Upper lobe of right lung (tissue), 1 donor: ENCODE measurements around the gene MCAM. TPM values are rescaled to one million over a fixed set of nuclear protein-coding genes. Genes with fewer than 3 reads are reported as not detected.

Experiments
- ATAC-seq: fragments of 200-7000 bp; cut with Tn5 transposase; one replicate; pipeline ENCODE4 v1.9.1; 2020; ENCODE audit warnings: mild to moderate bottlenecking, moderate library complexity
- DNase-seq: peaks from one replicate; pipeline ENCODE4 v3.0.0-alpha.2; 2020
- H3K27ac ChIP-seq: fragments of 200-600 bp; one replicate; pipeline ENCODE4 v1.8.0; 2022
- H3K27me3 ChIP-seq: fragments of 200-600 bp; one replicate; pipeline ENCODE4 v1.8.0; 2022; ENCODE audit warnings: mild to moderate bottlenecking
- H3K36me3 ChIP-seq: fragments of 200-600 bp; one replicate; pipeline ENCODE4 v1.8.0; 2022
- H3K4me1 ChIP-seq: fragments of 200-600 bp; one replicate; pipeline ENCODE4 v1.8.0; 2022
- H3K4me3 ChIP-seq: fragments of 200-600 bp; one replicate; pipeline ENCODE4 v1.8.0; 2022; ENCODE audit warnings: mild to moderate bottlenecking
- H3K9me3 ChIP-seq: fragments of 200-600 bp; one replicate; pipeline ENCODE4 v1.8.0; 2022
- CTCF ChIP-seq: fragments of 200-600 bp; IDR thresholded peaks from one replicate; pipeline ENCODE4 v1.8.0; 2022; ENCODE audit warnings: antibody characterized with exemption
- intact Hi-C: fragments of 100-400 bp; cut with DNase I; formaldehyde crosslinking; loops from one replicate; pipeline ENCODE4 v1.11.0; 2022
- total RNA-seq: library from RNA; stranded (reverse); fragmentation: NEBNext Ultra II Directional; extraction: Animal tissue kit (Norgen Biotek cat#: 25700); gene quantifications from one replicate; pipeline ENCODE4 v1.2.1, GENCODE V29; 2021
- donor health status: DM: no; HTN: yes; CAD: no; lungs with severe emphysema.

Gene MCAM
- total RNA-seq, 1 donor from 2014 or later: 134 TPM

DNA sequence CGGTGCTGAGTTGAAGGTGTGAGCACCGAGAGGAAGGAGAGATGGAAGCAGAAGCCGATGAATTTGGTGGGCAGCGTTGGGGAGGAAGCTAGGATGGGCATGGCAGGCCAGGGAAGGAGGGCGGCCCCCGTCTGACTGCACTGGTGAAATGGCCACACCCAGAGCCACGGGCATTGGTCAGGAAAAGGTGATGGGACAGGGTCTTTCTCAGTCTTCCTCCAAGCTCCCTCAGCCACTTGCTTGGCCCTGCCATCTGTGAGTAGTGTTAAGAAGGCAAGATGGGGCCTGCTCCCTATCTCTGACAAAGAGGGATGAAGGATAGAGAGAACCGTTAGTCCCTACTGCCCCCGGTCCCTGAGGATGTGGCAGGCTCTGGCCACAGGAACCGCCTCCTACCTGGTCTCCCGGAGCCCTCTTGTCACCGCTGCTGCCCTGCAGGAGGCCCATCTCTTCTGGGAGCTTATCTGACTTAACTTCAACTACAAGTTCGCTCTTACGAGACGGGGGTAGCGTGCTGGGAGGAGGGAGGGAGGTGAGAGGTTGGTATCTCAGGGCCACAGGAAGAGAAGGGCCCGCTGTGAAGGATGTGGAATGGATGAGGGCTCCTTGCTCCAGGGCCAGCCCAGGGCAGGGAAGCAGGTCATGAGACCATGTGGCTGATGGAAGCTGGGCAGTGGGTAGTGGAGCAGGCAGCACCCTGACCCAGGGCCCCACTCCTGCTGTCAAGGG lies 6.8 kb downstream of the MCAM start:
- H3K9me3 ChIP-seq: no peaks in the 10 kb centered on the region
- H3K4me1 ChIP-seq: no peaks in the 10 kb centered on the region
- DNase-seq (no peak), ATAC-seq (no peak)
- no peak overlapping the region for H3K27ac ChIP-seq
- TF ChIP-seq CTCF: no peak
- no peak overlapping the region for H3K4me3 ChIP-seq
- intact Hi-C loops: loop anchor here (10.0 kb wide), 1 partner anchor 105 kb away; the partner anchor contains the start of gene CBL
- peaks cover 24% of the 10 kb centered on the region for H3K36me3 ChIP-seq
- peaks cover 5% of the 10 kb centered on the region for H3K27me3 ChIP-seq

DNA sequence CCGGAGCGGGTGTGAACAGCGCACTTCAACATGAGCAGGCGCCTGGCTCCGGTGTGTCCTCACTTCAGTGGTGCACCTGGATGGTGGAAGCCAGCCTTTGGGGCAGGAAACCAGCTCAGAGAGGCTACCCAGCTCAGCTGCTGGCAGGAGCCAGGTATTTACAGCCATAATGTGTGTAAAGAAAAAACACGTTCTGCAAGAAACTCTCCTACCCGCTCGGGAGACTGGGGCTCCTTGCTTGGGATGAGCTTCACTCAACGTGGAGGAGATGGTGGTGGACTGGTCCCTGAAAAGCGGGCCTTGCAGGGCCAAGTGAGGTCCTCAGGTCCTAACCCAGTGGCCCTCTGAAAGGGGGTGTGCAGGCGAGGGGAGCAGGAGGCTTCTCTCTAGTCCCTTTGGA lies 7.5 kb downstream of the MCAM start:
- DNase-seq: no peak
- TF ChIP-seq CTCF: no peak
- no peak for ATAC-seq
- intact Hi-C loops: no loop called here
- no peaks in the 10 kb centered on the region for H3K4me1 ChIP-seq
- no peaks in the 10 kb centered on the region for H3K27me3 ChIP-seq
- H3K4me3 ChIP-seq: no peak overlapping the region
- no peaks in the 10 kb centered on the region for H3K9me3 ChIP-seq
- no peak overlapping the region for H3K27ac ChIP-seq
- H3K36me3 ChIP-seq: peaks cover 28% of the 10 kb centered on the region

DNA sequence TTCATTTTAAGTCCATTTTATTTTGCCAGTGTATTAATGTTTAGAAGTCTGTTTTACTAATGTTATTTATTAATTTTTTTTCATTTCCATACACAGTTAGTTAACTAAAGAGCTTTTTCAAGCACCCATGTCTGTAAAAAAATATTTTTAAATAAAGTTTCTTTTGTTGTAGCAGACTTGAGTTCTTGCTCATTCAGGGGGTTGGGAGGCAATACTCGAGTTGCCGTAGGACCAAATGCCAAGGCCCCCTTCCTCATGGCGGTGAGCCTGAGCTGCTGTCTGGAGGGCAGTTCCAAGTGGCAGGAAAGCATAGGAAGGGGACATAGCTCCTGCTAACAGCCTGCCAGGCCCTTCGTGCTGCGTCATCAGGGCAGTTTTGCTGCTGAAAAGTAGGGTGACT lies 9.0 kb downstream of the MCAM start:
- Histone ChIP-seq H3K4me3 (no peak overlapping the region), H3K27ac (no peak overlapping the region), H3K27me3 (no peaks in the 10 kb centered on the region), H3K4me1 (no peaks in the 10 kb centered on the region), H3K9me3 (no peaks in the 10 kb centered on the region), H3K36me3 (peaks cover 42% of the 10 kb centered on the region)
- ATAC-seq (no peak), DNase-seq (no peak)
- no peak for TF ChIP-seq CTCF
- intact Hi-C loops: no loop called here

DNA sequence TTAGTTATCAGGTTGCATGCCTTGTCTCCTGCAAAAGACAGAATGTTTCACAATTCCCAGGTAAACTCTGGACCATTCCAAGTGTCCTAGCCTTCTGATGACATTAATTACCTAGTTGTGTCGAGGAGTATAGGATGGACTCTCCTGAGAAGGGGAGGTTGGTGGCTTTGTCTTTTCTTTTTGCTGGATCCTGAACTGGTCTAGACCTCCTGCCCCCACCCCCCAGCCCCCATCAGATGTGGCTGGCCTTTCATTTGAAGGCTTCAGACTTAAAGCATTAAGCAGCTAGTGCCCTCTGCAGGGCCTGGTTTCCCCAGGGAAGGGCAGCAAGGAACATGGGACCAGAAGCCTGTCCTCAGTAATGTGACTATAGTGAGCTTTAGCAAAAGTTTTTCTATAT lies 9.7 kb downstream of the MCAM start:
- no peak for ATAC-seq
- Histone ChIP-seq H3K27ac (peak overlapping the region; percentile 17), H3K27me3 (no peaks in the 10 kb centered on the region), H3K4me3 (no peak overlapping the region), H3K9me3 (no peaks in the 10 kb centered on the region), H3K36me3 (peaks cover 50% of the 10 kb centered on the region), H3K4me1 (no peaks in the 10 kb centered on the region)
- no peak for DNase-seq
- no peak for TF ChIP-seq CTCF
- intact Hi-C loops: no loop called here

- Histone ChIP-seq H3K27ac (no peak overlapping the region), H3K36me3 (peaks cover 58% of the 10 kb centered on the region), H3K4me3 (no peak overlapping the region), H3K9me3 (no peaks in the 10 kb centered on the region), H3K27me3 (no peaks in the 10 kb centered on the region), H3K4me1 (no peaks in the 10 kb centered on the region)
- TF ChIP-seq CTCF: no peak
- intact Hi-C loops: no loop called here
- DNase-seq (no peak), ATAC-seq (peak; percentile 26)
These were observed 10.5 kb downstream of the MCAM start for GRCh38 chr11:119306373-119306890.
